SIG-M5 treated with dmso at 0.1 percent for 504 hours (cell line): Measurements from ENCODE around the gene SLC9A9.
A peak's percentile ranks its signal among the peaks of the same experiment; 100 is the strongest.

Source experiments
- DNase-seq: peaks from one replicate; lab custom pipeline; 2025; ENCODE audit not compliant: unreplicated experiment; lab: John Stamatoyannopoulos, UW

SLC9A9 gene

GRCh38 chr3:143567823-143568222 lies 280.4 kb downstream of the SLC9A9 start:
- DNase-seq: no peak

- DNase-seq: peak; percentile 76
These were observed 282.3 kb downstream of the SLC9A9 start for GRCh38 chr3:143565951-143566350.

GRCh38 chr3:143563786-143564185 lies 284.5 kb downstream of the SLC9A9 start:
- DNase-seq: no peak

GRCh38 chr3:143562789-143563188 lies 285.5 kb downstream of the SLC9A9 start:
- DNase-seq: no peak

GRCh38 chr3:143559296-143559695 lies 289.0 kb downstream of the SLC9A9 start:
- no peak for DNase-seq

GRCh38 chr3:143552851-143553250 lies 295.4 kb downstream of the SLC9A9 start:
- DNase-seq: no peak

- DNase-seq: peak; percentile 7
These were observed 296.5 kb downstream of the SLC9A9 start for GRCh38 chr3:143551761-143552160.

GRCh38 chr3:143548861-143549497 lies 299.3 kb downstream of the SLC9A9 start:
- DNase-seq: no peak

GRCh38 chr3:143548393-143548792 lies 299.9 kb downstream of the SLC9A9 start:
- no peak for DNase-seq

GRCh38 chr3:143538577-143538981 lies 309.7 kb downstream of the SLC9A9 start:
- no peak for DNase-seq

- no peak for DNase-seq
These were observed 310.2 kb downstream of the SLC9A9 start for GRCh38 chr3:143538061-143538460.

GRCh38 chr3:143536817-143537535 lies 311.3 kb downstream of the SLC9A9 start:
- no peak for DNase-seq

GRCh38 chr3:143535994-143536784 lies 312.1 kb downstream of the SLC9A9 start:
- DNase-seq: no peak

- DNase-seq: no peak
These were observed 314.9 kb downstream of the SLC9A9 start for GRCh38 chr3:143533391-143533790.

- DNase-seq: no peak
These were observed 316.2 kb downstream of the SLC9A9 start for GRCh38 chr3:143532091-143532490.

GRCh38 chr3:143531101-143531500 lies 317.2 kb downstream of the SLC9A9 start:
- DNase-seq: no peak

GRCh38 chr3:143529798-143530197 lies 318.5 kb downstream of the SLC9A9 start:
- no peak for DNase-seq

- DNase-seq: no peak
These were observed 319.2 kb downstream of the SLC9A9 start for GRCh38 chr3:143529018-143529478.

GRCh38 chr3:143526011-143526545 lies 322.2 kb downstream of the SLC9A9 start:
- DNase-seq: no peak

- no peak for DNase-seq
These were observed 322.9 kb downstream of the SLC9A9 start for GRCh38 chr3:143525408-143525807.

GRCh38 chr3:143521803-143522202 lies 326.5 kb downstream of the SLC9A9 start:
- no peak for DNase-seq
